GM18907 (cell line): ENCODE results near the gene XK.
A peak's percentile ranks its signal among the peaks of the same experiment; 100 is the strongest.

ENCODE experiments used
- ATAC-seq: cut with Tn5 transposase; IDR thresholded peaks from one replicate; pipeline ENCODE4 v1.9.1; 2021; ENCODE audit warnings: mild to moderate bottlenecking, moderate library complexity; ENCODE audit not compliant: unreplicated experiment

XK gene

DNA sequence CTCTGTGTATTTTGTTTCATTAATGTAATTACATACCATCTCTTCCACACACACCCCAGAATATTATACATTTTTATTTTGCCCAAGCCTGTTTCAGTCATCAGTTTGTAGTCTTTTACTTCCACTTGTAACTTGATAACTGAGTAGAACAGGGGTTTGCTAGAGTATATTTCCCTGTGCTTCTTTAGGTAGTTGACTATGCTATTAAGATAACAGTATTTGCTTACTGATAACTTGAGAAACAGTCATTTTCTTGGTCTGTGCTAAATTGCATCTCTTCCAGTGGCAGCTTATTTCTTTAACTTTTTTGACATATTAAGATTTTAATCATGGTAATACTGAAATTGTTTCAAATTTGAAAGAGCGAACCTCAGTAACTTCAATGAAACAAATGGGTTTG is 7.0 kb upstream of the XK start:
- ATAC-seq = no peak

DNA sequence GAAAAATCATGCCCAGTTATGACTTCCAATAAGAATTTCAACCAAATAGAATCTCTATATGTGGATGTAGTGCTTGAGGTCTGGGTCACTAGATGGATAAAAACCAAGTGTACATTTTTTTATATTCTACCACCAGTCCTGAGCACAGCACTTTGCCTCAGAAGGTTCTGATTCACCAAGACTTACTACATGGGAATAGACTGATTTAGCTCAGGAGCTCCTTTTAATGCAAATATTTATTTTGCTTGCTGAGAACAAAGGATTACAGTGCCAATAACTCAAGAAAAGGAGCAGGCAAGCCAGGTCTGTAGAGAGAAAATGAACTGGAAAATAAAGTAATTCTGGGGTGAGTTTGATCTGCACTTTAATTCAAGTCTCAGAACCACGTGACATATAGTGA is 6.4 kb upstream of the XK start:
- no peak for ATAC-seq

DNA sequence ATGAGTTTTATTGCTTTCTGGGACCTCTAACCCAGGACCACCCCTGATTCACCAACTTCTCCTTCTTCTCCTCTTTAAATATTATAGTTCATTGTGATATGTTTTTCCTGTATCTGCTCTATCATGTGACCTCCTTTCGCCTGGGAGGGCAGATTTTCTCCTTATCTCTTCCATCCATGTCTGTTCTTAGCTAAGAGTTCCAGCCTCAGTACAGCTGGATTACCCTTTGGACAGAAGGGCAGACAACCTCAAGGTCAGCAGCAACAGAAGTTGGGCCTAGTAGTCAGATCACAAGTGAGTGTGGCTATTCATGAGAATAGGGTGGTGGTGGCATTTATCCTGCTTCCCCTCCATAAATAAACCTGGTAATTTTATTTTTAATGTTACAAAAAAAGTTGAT is 5.7 kb upstream of the XK start:
- no peak for ATAC-seq

- no peak for ATAC-seq
These were observed 1.2 kb upstream of the XK start for GRCh38 chrX:37684426-37684825.

DNA sequence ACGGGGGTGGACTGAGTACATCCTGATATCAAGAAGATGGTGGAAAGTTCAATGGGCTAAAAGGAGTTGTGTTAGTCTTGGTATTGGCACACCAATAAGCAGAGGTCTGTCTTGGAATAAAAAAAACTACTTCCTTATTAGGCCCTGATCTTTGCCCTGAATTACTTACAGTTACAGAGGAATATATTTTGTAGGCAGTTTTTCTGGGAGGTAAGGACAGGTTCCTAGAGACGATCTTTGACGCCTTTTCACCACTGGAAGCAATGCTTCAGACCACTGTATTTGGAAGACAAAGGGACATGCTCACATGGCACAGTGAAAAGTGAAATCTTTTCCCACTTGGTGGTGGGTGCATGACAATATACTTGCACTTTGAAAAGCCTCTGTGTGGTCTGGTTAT is 618 bp upstream of the XK start:
- ATAC-seq = no peak

- no peak for ATAC-seq
These were observed 891 bp downstream of the XK start for GRCh38 chrX:37686369-37686995.

- ATAC-seq = no peak
These were observed 1.4 kb downstream of the XK start for GRCh38 chrX:37686996-37687395.

- no peak for ATAC-seq
These were observed 4.5 kb downstream of the XK start for GRCh38 chrX:37690119-37690518.

- no peak for ATAC-seq
These were observed 7.3 kb downstream of the XK start for GRCh38 chrX:37692918-37693317.

GRCh38 chrX:37697169-37697760 is 11.7 kb downstream of the XK start:
- no peak for ATAC-seq

GRCh38 chrX:37701588-37701987 is 16.0 kb downstream of the XK start:
- no peak for ATAC-seq

DNA sequence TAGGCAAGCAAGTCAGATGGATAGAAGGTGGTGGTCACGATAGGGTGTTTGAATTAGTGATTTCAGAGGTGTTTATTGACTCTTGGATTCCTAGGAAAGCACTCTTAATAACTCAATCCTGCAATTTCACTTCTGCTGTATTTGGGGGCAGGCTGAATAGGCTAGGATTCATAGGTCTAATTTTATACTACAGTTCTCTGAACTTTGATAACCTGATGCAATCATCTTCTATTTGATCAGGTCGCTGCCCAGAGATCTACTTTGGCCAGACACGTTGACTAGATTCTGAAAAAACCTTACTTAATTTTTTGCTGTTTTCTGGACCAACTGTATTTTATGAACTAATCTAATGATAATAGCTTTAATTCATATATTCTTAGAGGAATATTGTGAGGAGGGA is 26.4 kb downstream of the XK start:
- ATAC-seq = no peak

DNA sequence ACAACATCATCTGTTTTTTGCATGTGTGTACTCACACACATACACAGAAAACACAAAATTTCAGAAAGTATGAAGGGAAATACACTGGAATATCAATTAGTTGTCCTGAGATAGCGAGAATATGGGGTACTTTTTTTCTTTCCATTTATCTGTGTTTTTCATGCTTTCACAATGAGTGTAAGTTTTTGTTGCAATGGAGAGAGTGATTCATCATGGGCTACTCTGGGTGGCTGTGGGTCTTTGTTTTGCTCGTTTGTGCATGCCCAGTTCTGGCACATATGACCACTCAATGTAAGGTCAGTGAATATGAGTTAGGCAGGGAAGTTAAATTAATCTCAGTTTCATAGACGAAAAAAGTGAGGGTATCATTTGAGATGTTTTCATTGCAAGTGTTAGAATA is 26.9 kb downstream of the XK start:
- no peak for ATAC-seq

DNA sequence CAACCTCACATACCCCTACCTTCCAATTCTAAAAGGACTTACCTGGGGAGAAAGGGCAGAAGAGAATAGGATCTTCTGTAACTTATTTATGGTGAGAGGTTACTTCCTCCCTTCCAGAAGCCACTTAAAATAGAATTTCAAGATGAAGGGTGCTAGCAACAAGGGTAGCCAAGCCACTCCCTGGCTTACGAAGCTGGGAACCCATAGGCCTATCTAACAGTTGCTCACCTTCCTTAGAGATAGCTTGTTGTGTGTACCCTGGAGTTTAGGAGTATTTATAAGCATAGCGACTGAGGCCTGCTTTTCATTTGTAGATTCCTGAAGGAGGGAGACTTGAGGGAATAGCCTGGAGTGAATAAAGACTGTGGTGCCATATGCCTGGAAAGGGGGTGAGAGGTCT is 28.9 kb downstream of the XK start:
- no peak for ATAC-seq

GRCh38 chrX:37716602-37717001 is 31.0 kb downstream of the XK start:
- ATAC-seq = no peak

DNA sequence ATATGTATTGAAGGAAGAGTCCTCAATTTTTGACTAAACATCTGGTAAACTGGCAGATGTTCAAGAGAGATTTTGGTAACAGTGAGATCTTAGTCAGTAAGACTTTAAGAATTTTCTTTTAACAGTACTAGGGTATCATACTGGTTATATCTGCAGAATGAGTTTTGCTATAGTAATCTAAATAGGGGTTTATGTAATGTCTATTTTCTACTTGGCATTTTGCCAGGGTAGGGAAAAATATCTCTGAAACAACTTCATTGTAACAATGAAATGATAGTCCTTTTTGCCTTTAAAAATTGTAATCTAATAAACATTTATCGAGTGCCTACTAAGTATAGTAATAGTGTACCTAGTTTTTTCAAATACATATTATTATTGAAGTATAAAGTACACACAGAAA is 32.1 kb downstream of the XK start:
- ATAC-seq = no peak

- ATAC-seq = no peak
These were observed 37.0 kb downstream of the XK start for GRCh38 chrX:37722595-37722994.

DNA sequence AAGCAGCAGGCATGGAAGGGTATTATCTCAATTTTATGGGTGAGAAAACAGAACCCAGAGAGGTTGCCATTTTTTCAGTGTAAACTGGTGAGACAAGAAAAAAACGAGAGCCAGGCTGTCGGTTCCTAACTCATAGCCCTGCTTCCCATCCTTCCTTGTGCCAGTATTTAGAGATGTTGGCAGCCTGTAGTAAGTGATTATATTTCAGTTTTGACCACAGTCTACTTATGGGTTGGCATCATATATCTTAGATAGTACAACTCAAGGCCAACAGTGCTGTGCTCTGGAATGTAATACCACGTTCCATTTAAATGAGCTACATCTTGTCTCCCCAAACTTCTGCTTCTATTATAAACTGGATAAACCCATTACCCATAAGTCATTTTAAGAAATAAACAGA is 40.8 kb downstream of the XK start:
- no peak for ATAC-seq

DNA sequence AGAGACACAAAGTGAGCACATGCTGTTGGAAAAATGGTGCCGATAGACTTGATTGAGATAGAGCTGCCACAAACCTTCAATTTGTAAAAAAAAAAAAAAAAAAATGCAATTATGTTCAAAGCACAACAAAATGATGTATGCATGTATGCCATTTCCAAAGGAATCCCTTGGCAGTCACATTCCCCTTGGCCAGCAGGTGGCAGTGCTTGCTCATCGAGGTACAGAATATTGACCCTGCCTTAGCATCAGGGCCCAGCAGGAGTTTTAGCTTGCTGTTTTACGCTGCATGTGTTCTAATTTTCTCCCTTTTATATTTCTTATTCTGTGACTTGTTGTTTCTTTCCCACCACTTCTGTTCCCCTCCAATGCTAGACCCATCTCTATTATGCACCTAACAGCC is 59.8 kb downstream of the XK start:
- ATAC-seq = peak; percentile 73

DNA sequence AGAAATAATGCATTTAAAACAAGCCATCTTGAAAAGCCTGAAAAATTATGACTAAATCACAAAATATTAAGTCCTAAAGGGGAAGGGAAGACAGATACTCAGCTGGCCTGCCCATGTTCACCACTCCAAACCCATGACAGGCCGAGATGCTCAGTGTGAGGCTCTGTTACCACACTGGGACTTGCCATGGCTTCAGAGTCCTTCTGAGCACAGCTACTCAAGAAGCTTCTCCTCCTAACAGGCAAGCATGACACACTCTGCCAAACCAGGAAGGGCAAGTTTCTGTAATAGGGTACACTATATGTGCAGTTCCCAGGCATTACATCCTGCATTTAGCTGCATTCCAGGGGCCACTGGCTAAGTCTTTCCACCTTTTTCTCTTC is 60.2 kb downstream of the XK start:
- peak; percentile 39 for ATAC-seq

- ATAC-seq = peak; percentile 88
These were observed 60.8 kb downstream of the XK start for GRCh38 chrX:37746218-37746941.

DNA sequence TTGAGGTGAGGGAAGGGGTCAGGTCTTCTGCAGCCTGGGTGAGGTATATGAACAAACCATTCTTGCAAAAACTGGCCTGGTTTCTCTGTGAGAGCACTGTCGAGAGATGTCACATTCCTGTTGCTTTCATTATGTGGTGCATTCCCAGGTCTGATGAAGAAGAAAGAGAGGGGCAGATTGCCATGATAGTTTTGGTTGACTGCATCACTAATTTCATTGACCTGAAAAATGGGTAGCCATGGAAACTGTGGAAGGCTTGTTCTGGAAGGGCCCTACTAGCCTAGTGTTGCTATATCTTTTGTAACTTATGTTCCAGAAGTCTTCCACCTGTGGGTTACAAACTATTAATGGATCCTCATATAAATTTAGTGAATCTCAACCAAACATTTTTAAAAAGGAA is 61.4 kb downstream of the XK start:
- no peak for ATAC-seq

GRCh38 chrX:37752281-37752680 is 66.7 kb downstream of the XK start:
- no peak for ATAC-seq
